OCI-LY7 (cell line): ENCODE results near the gene HERC2.

Experiments used
- EZH2phosphoT487 ChIP-seq: fragments of 200-600 bp; sonication (generic); IDR thresholded peaks from 2 replicates; pipeline ENCODE4 v1.6.1; 2018; ENCODE audit warnings: low read depth, borderline replicate concordance, mild to moderate bottlenecking, mixed run types, antibody characterized with exemption, low read length, moderate library complexity, mixed read lengths
- TF ChIP-seq, protein P1 (sequence below): fragments of 200-600 bp; sonication (generic); conservative IDR thresholded peaks from 2 replicates; pipeline ENCODE4 v1.5.1; 2014; ENCODE audit warnings: mild to moderate bottlenecking, antibody characterized with exemption, low read length, moderate library complexity, mixed read lengths

DNA sequence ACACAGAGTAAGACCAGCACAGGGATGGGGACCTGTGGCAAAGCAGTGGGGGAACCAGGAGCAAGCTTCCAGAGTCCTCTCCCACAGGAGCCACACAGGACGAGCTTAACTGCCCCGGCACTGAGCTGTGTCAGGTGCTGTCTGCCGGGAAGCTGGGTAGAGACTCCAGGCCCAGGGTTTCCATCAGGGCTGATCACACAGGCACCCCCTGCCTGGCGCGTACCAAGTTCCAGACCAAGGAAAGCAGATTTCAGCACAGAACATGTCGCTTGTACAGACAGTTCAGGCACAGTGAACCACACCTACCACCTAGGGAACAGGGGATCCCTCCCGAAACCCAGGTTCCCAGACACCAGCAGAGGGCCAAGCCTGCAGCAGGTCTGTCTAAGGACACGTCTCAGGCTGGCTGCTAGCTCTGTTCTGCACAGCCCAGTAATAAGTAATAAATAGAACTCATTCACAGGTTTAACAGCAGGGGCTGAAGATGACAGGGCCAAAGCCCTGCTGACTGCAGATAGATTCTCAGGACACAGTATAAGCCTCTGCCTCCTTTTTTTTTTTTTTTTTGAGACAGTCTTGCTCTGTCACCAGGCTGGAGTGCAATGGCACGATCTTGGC lies 192.6 kb downstream of the HERC2 start:
- TF ChIP-seq, protein P1, sequence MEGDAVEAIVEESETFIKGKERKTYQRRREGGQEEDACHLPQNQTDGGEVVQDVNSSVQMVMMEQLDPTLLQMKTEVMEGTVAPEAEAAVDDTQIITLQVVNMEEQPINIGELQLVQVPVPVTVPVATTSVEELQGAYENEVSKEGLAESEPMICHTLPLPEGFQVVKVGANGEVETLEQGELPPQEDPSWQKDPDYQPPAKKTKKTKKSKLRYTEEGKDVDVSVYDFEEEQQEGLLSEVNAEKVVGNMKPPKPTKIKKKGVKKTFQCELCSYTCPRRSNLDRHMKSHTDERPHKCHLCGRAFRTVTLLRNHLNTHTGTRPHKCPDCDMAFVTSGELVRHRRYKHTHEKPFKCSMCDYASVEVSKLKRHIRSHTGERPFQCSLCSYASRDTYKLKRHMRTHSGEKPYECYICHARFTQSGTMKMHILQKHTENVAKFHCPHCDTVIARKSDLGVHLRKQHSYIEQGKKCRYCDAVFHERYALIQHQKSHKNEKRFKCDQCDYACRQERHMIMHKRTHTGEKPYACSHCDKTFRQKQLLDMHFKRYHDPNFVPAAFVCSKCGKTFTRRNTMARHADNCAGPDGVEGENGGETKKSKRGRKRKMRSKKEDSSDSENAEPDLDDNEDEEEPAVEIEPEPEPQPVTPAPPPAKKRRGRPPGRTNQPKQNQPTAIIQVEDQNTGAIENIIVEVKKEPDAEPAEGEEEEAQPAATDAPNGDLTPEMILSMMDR = no peak
- TF ChIP-seq EZH2phosphoT487 = no peak
